HepG2 (cell line): ENCODE measurements around the gene ATP5MG. TPM values are rescaled to one million over a fixed set of nuclear protein-coding genes. Genes with fewer than 3 reads are reported as not detected.
A peak's percentile ranks its signal among the peaks of the same experiment; 100 is the strongest.

Experiments
- ARID3A ChIP-seq: IDR thresholded peaks from 2 replicates; pipeline ENCODE4 v1.6.1; 2012; ENCODE audit warnings: low read depth, low read length, improper control_type of control experiment
- BHLHE40 ChIP-seq: IDR thresholded peaks from 2 replicates; pipeline ENCODE4 v1.6.1; 2011; ENCODE audit warnings: low read length, improper control_type of control experiment
- FOXM1 ChIP-seq: sonication (generic); formaldehyde crosslinking; IDR thresholded peaks from 2 replicates; pipeline ENCODE4 v1.5.0; 2020; ENCODE audit warnings: missing genetic modification reagents
- HOXA3 ChIP-seq: sonication (generic); formaldehyde crosslinking; IDR thresholded peaks from 2 replicates; pipeline ENCODE4 v1.5.0; 2020; ENCODE audit warnings: missing genetic modification reagents
- ISL2 ChIP-seq: sonication (generic); formaldehyde crosslinking; IDR thresholded peaks from 2 replicates; pipeline ENCODE4 v1.5.0; 2020; ENCODE audit warnings: missing genetic modification reagents
- PHF20 ChIP-seq: sonication (generic); formaldehyde crosslinking; IDR thresholded peaks from 2 replicates; pipeline ENCODE4 v1.5.0; 2020; ENCODE audit warnings: mild to moderate bottlenecking, missing genetic modification reagents
- RFXAP ChIP-seq: sonication (generic); formaldehyde crosslinking; IDR thresholded peaks from 2 replicates; pipeline ENCODE4 v1.4.0; 2020; ENCODE audit warnings: missing genetic modification reagents, borderline replicate concordance
- SIX4 ChIP-seq: sonication (generic); formaldehyde crosslinking; IDR thresholded peaks from 2 replicates; pipeline ENCODE4 v1.4.0; 2020; ENCODE audit warnings: missing genetic modification reagents
- SP4 ChIP-seq: sonication (generic); formaldehyde crosslinking; IDR thresholded peaks from 2 replicates; pipeline ENCODE4 v1.8.1; 2023; ENCODE audit warnings: mild to moderate bottlenecking, missing genetic modification reagents
- TARDBP ChIP-seq: sonication (generic); formaldehyde crosslinking; IDR thresholded peaks from 2 replicates; pipeline ENCODE4 v1.8.0; 2022; ENCODE audit warnings: mild to moderate bottlenecking, missing genetic modification reagents
- ZMYM2 ChIP-seq: sonication (generic); formaldehyde crosslinking; IDR thresholded peaks from 2 replicates; pipeline ENCODE4 v1.8.0; 2022; ENCODE audit warnings: mild to moderate bottlenecking, missing genetic modification reagents
- ZNF407 ChIP-seq: sonication (generic); formaldehyde crosslinking; IDR thresholded peaks from one replicate; pipeline ENCODE4 v1.5.1; 2020; ENCODE audit warnings: mild to moderate bottlenecking, missing genetic modification reagents; ENCODE audit errors: not compliant biosample characterization
- ZNF503 ChIP-seq: sonication (generic); formaldehyde crosslinking; IDR thresholded peaks from 2 replicates; pipeline ENCODE4 v1.4.0; 2020; ENCODE audit warnings: missing genetic modification reagents
- ZNF510 ChIP-seq: sonication (generic); formaldehyde crosslinking; IDR thresholded peaks from 2 replicates; pipeline ENCODE4 v1.4.0; 2020; ENCODE audit warnings: low read depth, mild to moderate bottlenecking, missing genetic modification reagents
- ZNF546 ChIP-seq: sonication (generic); formaldehyde crosslinking; conservative IDR thresholded peaks from 2 replicates; pipeline ENCODE4 v1.8.1; 2023; ENCODE audit warnings: mild to moderate bottlenecking, missing genetic modification reagents
- ZNF549 ChIP-seq: sonication (generic); formaldehyde crosslinking; IDR thresholded peaks from 2 replicates; pipeline ENCODE4 v1.5.0; 2020; ENCODE audit warnings: missing genetic modification reagents
- ZNF83 ChIP-seq: sonication (generic); formaldehyde crosslinking; IDR thresholded peaks from 2 replicates; pipeline ENCODE4 v1.4.0; 2020; ENCODE audit warnings: missing genetic modification reagents, mild to moderate bottlenecking, borderline replicate concordance
- polyA plus RNA-seq, 8 experiments: library from polyadenylated mRNA; depleted of rRNA in 3 of 8; stranded (reverse) in 7 of 8; unstranded in 1 of 8; fragments of >200 nt; fragmentation: Illumina TruSeq in 4 of 8; extraction: Trizol in 4 of 8; gene quantifications; 2 replicates each; pipeline versions ENCODE4 v1.2.1 to v1.2.3, GENCODE V29; 2011 to 2016; ENCODE audit warnings: low read depth in 4 of 8, missing spikeins in 1 of 8, mixed read lengths in 1 of 8; ENCODE audit not compliant: insufficient read depth in 1 of 8
- total RNA-seq, 5 experiments: library from RNA; depleted of rRNA; stranded (reverse); fragments of >200 nt; fragmentation: Illumina TruSeq; extraction: Trizol; gene quantifications; 2 replicates each; pipeline ENCODE4 v1.2.3, GENCODE V29; 2016; ENCODE audit warnings: low read depth in 1 of 5

Gene ATP5MG
- total and polyA plus RNA-seq, 2 of the 13 experiments (the other 11 are each of a cell fraction or from before 2014, with no cell fraction given): 260 to 320 TPM

GRCh38 chr11:118435893-118436624, 34.7 kb downstream of the ATP5MG start, which contains the start of gene KMT2A (continued):
- TF ChIP-seq PHF20 (CRISPR knock-in tag) (peak; percentile 63), BHLHE40 (peak; percentile 29; the same call in 1 of the 2 replicates), ZNF83 (CRISPR knock-in tag) (no peak), ZMYM2 (CRISPR knock-in tag) (no peak), ZNF549 (CRISPR knock-in tag) (no peak), ZNF503 (peak; percentile 45; the same call in 1 of the 2 replicates), FOXM1 (CRISPR knock-in tag) (no peak), ZNF546 (CRISPR knock-in tag) (no peak), SIX4 (0 out of 2 replicates have a peak, but pooled peaks have one; percentile 34), ZNF407 (CRISPR knock-in tag) (no peak), ISL2 (CRISPR knock-in tag) (peak; percentile 61; the same call in 1 of the 2 replicates), SP4 (peak; percentile 79), ZNF510 (no peak), RFXAP (CRISPR knock-in tag) (peak; percentile 48; the same call in 1 of the 2 replicates), ARID3A (0 out of 2 replicates have a peak, but pooled peaks have one; percentile 19), HOXA3 (peak; percentile 52), TARDBP (CRISPR knock-in tag) (0 out of 2 replicates have a peak, but pooled peaks have one; percentile 46)
